ENCODE results near the gene ACSF3.

ACSF3 gene

GRCh38 chr16:89135971-89136765 lies 42.5 kb downstream of the ACSF3 start:
- Histone ChIP-seq H3K9me3 (ENCODE audit: control insufficient read depth, insufficient read depth, low read depth, low read length) (no peaks in the 10 kb centered on the region), H3K4me1 (ENCODE audit: control insufficient read depth, insufficient read depth, low read length) (no peaks in the 10 kb centered on the region), H3K36me3 (ENCODE audit: control insufficient read depth in 2 of 2, insufficient read depth in 1 of 2, low read length in 2 of 2) (peaks cover 0 to 57% of the 10 kb centered on the region in 2 experiments; a peak in 1 of 3 replicates), H3K27ac (ENCODE audit: extremely low read depth, low read depth, low read length) (no peak overlapping the region), H3K4me3 (ENCODE audit: low read depth, low read length) (no peak overlapping the region)
- CTCF ChIA-PET: no interaction called here
- POLR2A ChIA-PET: no interaction called here
- TF ChIP-seq ZBTB1 (tag by site-specific recombination; IDR thresholded peaks at IDR 0.05): no peak
- no peak for TF ChIP-seq ZNF548 (tag by site-specific recombination; IDR thresholded peaks at IDR 0.05)
- no peak for TF ChIP-seq SP3 (tag by site-specific recombination; IDR thresholded peaks at IDR 0.05)
- no peak for TF ChIP-seq ZNF660 (tag by site-specific recombination; IDR thresholded peaks at IDR 0.05)
- TF ChIP-seq KLF9 (tag by site-specific recombination; IDR thresholded peaks at IDR 0.05; ENCODE audit: low read depth): no peak
- TF ChIP-seq SCRT1 (tag by site-specific recombination; IDR thresholded peaks at IDR 0.05; ENCODE audit: borderline replicate concordance): no peak
- no peak for TF ChIP-seq ZSCAN23 (tag by site-specific recombination; IDR thresholded peaks at IDR 0.05)
- no peak for TF ChIP-seq OSR2 (tag by site-specific recombination; IDR thresholded peaks at IDR 0.05)
- no peak for TF ChIP-seq ZNF670 (tag by site-specific recombination; IDR thresholded peaks at IDR 0.05; ENCODE audit: low read depth)
- no peak for TF ChIP-seq ZNF510 (tag by site-specific recombination; IDR thresholded peaks at IDR 0.05; ENCODE audit: insufficient replicate concordance)
- no peak for TF ChIP-seq ZNF266 (tag by site-specific recombination; IDR thresholded peaks at IDR 0.05; ENCODE audit: low read depth)
- TF ChIP-seq ZNF37A (tag by site-specific recombination; IDR thresholded peaks at IDR 0.05): no peak
- TF ChIP-seq ZNF404 (tag by site-specific recombination; IDR thresholded peaks at IDR 0.05): no peak

- Histone ChIP-seq H3K36me3 (ENCODE audit: control insufficient read depth in 2 of 2, insufficient read depth in 1 of 2, low read length in 2 of 2) (peaks cover 0 to 60% of the 10 kb centered on the region in 2 experiments; a peak in 1 of 3 replicates), H3K27ac (ENCODE audit: extremely low read depth, low read depth, low read length) (no peak overlapping the region), H3K4me3 (ENCODE audit: low read depth, low read length) (no peak overlapping the region), H3K4me1 (ENCODE audit: control insufficient read depth, insufficient read depth, low read length) (no peaks in the 10 kb centered on the region), H3K9me3 (ENCODE audit: control insufficient read depth, insufficient read depth, low read depth, low read length) (no peaks in the 10 kb centered on the region)
- POLR2A ChIA-PET: interaction anchor here (0.6 kb wide), 1 partner anchor 12 kb away, joined by 5 read pairs; no protein-coding TSS in a partner anchor
- TF ChIP-seq WT1 (tag by site-specific recombination; IDR thresholded peaks at IDR 0.05) (no peak), ZNF214 (tag by site-specific recombination; IDR thresholded peaks at IDR 0.05; ENCODE audit: borderline replicate concordance) (no peak), ZNF449 (tag by site-specific recombination; IDR thresholded peaks at IDR 0.05) (no peak), ZNF324 (tag by site-specific recombination; IDR thresholded peaks at IDR 0.05) (no peak), GLIS1 (tag by site-specific recombination; IDR thresholded peaks at IDR 0.05) (no peak), ZNF138 (tag by site-specific recombination; IDR thresholded peaks at IDR 0.05; ENCODE audit: borderline replicate concordance) (no peak), ZNF239 (tag by site-specific recombination; IDR thresholded peaks at IDR 0.05) (no peak), ZNF140 (tag by site-specific recombination; IDR thresholded peaks at IDR 0.05) (no peak), KLF17 (tag by site-specific recombination; IDR thresholded peaks at IDR 0.05) (no peak)
- CTCF ChIA-PET: no interaction called here
Measured at GRCh38 chr16:89136931-89137330, 43.3 kb downstream of the ACSF3 start.
